SK-N-SH treated with all-trans-retinoic acid at 6 μM for 48 hours (cell line): ENCODE data around the gene SH3D21.

ENCODE experiments used
- ATAC-seq: fragments of 200-7000 bp; cut with Tn5 transposase; 3 replicates; pipeline ENCODE4 v1.9.1; 2020; ENCODE audit warnings: mild to moderate bottlenecking, moderate library complexity
- ARNTL ChIP-seq: fragments of 450-650 bp; formaldehyde crosslinking; IDR thresholded peaks from 2 replicates; pipeline ENCODE4 v1.5.0; 2020; ENCODE audit warnings: low read depth, mild to moderate bottlenecking, moderate library complexity, borderline replicate concordance
- BACH2 ChIP-seq: fragments of 250-450 bp; sonication (Bioruptor Pico); IDR thresholded peaks from 2 replicates; pipeline ENCODE4 v1.9.0; 2021; ENCODE audit warnings: mild to moderate bottlenecking, borderline replicate concordance
- CREB5 ChIP-seq: fragments of 250-450 bp; sonication (Bioruptor Pico); IDR thresholded peaks from 2 replicates; pipeline ENCODE4 v1.5.1; 2020; ENCODE audit warnings: low read depth, mild to moderate bottlenecking, moderate library complexity
- CSDC2 ChIP-seq: fragments of 250-450 bp; sonication (Bioruptor Pico); IDR thresholded peaks from 2 replicates; pipeline ENCODE4 v1.5.0; 2020; ENCODE audit warnings: mild to moderate bottlenecking, moderate library complexity
- CSRNP3 ChIP-seq: fragments of 250-450 bp; sonication (Bioruptor Pico); IDR thresholded peaks from 2 replicates; pipeline ENCODE4 v1.5.1; 2021; ENCODE audit warnings: mild to moderate bottlenecking, moderate library complexity
- ESRRG ChIP-seq: fragments of 250-450 bp; sonication (Bioruptor Pico); IDR thresholded peaks from 2 replicates; pipeline ENCODE4 v1.6.1; 2021; ENCODE audit warnings: mild to moderate bottlenecking
- GLIS3 ChIP-seq: fragments of 250-450 bp; sonication (Bioruptor Pico); IDR thresholded peaks from 2 replicates; pipeline ENCODE4 v1.5.0; 2020; ENCODE audit warnings: mild to moderate bottlenecking, moderate library complexity
- ISL1 ChIP-seq: fragments of 250-450 bp; sonication (Bioruptor Pico); IDR thresholded peaks from 2 replicates; pipeline ENCODE4 v2.1.2; 2022; ENCODE audit warnings: mild to moderate bottlenecking, moderate library complexity
- OSR1 ChIP-seq: fragments of 250-450 bp; sonication (Bioruptor Pico); IDR thresholded peaks from 2 replicates; pipeline ENCODE4 v1.8.0; 2022; ENCODE audit warnings: moderate library complexity, mild to moderate bottlenecking, inconsistent platforms
- POU6F1 ChIP-seq: fragments of 250-450 bp; sonication (Bioruptor Pico); IDR thresholded peaks from 2 replicates; pipeline ENCODE4 v1.8.0; 2021; ENCODE audit warnings: low read depth, mild to moderate bottlenecking, moderate library complexity, borderline replicate concordance
- TOX ChIP-seq: fragments of 250-450 bp; sonication (Bioruptor Pico); IDR thresholded peaks from 2 replicates; pipeline ENCODE4 v1.8.0; 2021; ENCODE audit warnings: mild to moderate bottlenecking, moderate library complexity, borderline replicate concordance
- ZC3H10 ChIP-seq: fragments of 250-450 bp; sonication (Bioruptor Pico); IDR thresholded peaks from 2 replicates; pipeline ENCODE4 v1.5.1; 2021; ENCODE audit warnings: mild to moderate bottlenecking, moderate library complexity
- ZFP3 ChIP-seq: fragments of 250-450 bp; sonication (Bioruptor Pico); IDR thresholded peaks from 2 replicates; pipeline ENCODE4 v1.5.0; 2020; ENCODE audit warnings: mild to moderate bottlenecking, moderate library complexity
- ZFP30 ChIP-seq: fragments of 450-650 bp; formaldehyde crosslinking; IDR thresholded peaks from 2 replicates; pipeline ENCODE4 v1.5.0; 2022; ENCODE audit warnings: mild to moderate bottlenecking, moderate library complexity
- ZNF565 ChIP-seq: fragments of 450-650 bp; formaldehyde crosslinking; conservative IDR thresholded peaks from 2 replicates; pipeline ENCODE4 v1.5.0; 2020; ENCODE audit warnings: low read depth, mild to moderate bottlenecking, moderate library complexity
- ZNF70 ChIP-seq: fragments of 450-650 bp; formaldehyde crosslinking; IDR thresholded peaks from 2 replicates; pipeline ENCODE4 v1.5.0; 2020; ENCODE audit warnings: mild to moderate bottlenecking, moderate library complexity
- ZNF8 ChIP-seq: fragments of 450-650 bp; formaldehyde crosslinking; IDR thresholded peaks from 2 replicates; pipeline ENCODE4 v1.5.0; 2020; ENCODE audit warnings: mild to moderate bottlenecking, moderate library complexity

Gene SH3D21

GRCh38 chr1:36297062-36297461, 9.1 kb upstream of the SH3D21 start:
- TF ChIP-seq ZNF565 (no peak), POU6F1 (CRISPR knock-in tag) (no peak), ZNF70 (CRISPR knock-in tag) (no peak), GLIS3 (no peak), ISL1 (CRISPR knock-in tag) (no peak), ARNTL (CRISPR knock-in tag) (no peak)
- TF ChIP-seq, all 23 proteins: peak for 0
- no peak for ATAC-seq

- ATAC-seq, result no peak
- TF ChIP-seq ZFP30 (CRISPR knock-in tag) (no peak), ZFP3 (no peak), ARNTL (CRISPR knock-in tag) (no peak), OSR1 (CRISPR knock-in tag) (no peak), BACH2 (CRISPR knock-in tag) (no peak), ZNF565 (no peak), POU6F1 (CRISPR knock-in tag) (no peak)
Observed at GRCh38 chr1:36298640-36299039, 7.5 kb upstream of the SH3D21 start.

- ATAC-seq, result no peak
Observed at GRCh38 chr1:36300526-36300925, 5.6 kb upstream of the SH3D21 start.

GRCh38 chr1:36301220-36301619, 4.9 kb upstream of the SH3D21 start:
- ATAC-seq, result no peak
- TF ChIP-seq CSRNP3 (CRISPR knock-in tag), result no peak
- no peak for TF ChIP-seq ZNF8 (CRISPR knock-in tag)
- no peak for TF ChIP-seq BACH2 (CRISPR knock-in tag)

More at GRCh38 chr1:36300526-36300925, 5.6 kb upstream of the SH3D21 start:
- no peak for TF ChIP-seq CREB5 (CRISPR knock-in tag)
- TF ChIP-seq ARNTL (CRISPR knock-in tag), result no peak
- TF ChIP-seq ESRRG (CRISPR knock-in tag), result no peak
- TF ChIP-seq ZC3H10, result no peak
- no peak for TF ChIP-seq ZFP3
- no peak for TF ChIP-seq POU6F1 (CRISPR knock-in tag)
- TF ChIP-seq TOX, result no peak
- TF ChIP-seq CSDC2, result no peak
- TF ChIP-seq ISL1 (CRISPR knock-in tag), result no peak
- no peak for TF ChIP-seq ZFP30 (CRISPR knock-in tag)
- TF ChIP-seq BACH2 (CRISPR knock-in tag), result no peak

GRCh38 chr1:36303244-36303643, 2.9 kb upstream of the SH3D21 start:
- TF ChIP-seq CSRNP3 (CRISPR knock-in tag) (no peak), ZNF565 (no peak), OSR1 (CRISPR knock-in tag) (no peak), CSDC2 (no peak)
- ATAC-seq, result no peak
